ENCODE measurements around the gene NUDCD2.

- TF ChIP-seq POLR2A (IDR thresholded peaks at IDR 0.05; ENCODE audit: borderline replicate concordance, extremely low read depth, insufficient read depth, insufficient read length), result no peak
- no peak for TF ChIP-seq CTCF (IDR thresholded peaks at IDR 0.05 in 2 of 3, conservative IDR thresholded peaks at IDR 0.05 in 1 of 3; ENCODE audit: borderline replicate concordance in 1 of 3, insufficient read depth in 1 of 3, low read depth in 2 of 3, low read length in 2 of 3)
- no peak for TF ChIP-seq REST (IDR thresholded peaks at IDR 0.05; ENCODE audit: low read depth)
- no peak for TF ChIP-seq EZH2phosphoT487 (IDR thresholded peaks at IDR 0.05; ENCODE audit: borderline replicate concordance)
- no peak for TF ChIP-seq RAD21 (IDR thresholded peaks at IDR 0.05; ENCODE audit: low read depth)
- TF ChIP-seq ZNF274 (IDR thresholded peaks at IDR 0.05; ENCODE audit: low read depth, low read length), result no peak
Observed at GRCh38 chr5:163506726-163507125, 46.8 kb upstream of the NUDCD2 start.

Data from HCT116 (cell line).